Neural progenitor cell (in vitro differentiated cells): ENCODE measurements around the gene AP2A2.

Source experiments
- CTCF ChIP-seq: fragments of 200-600 bp; sonication (generic); IDR thresholded peaks from 2 replicates; pipeline ENCODE4 v1.5.1; 2017; ENCODE audit warnings: antibody characterized with exemption, mild to moderate bottlenecking
- EZH2 ChIP-seq: fragments of 200-600 bp; sonication (generic); IDR thresholded peaks from 2 replicates; pipeline ENCODE4 v1.6.1; 2017; ENCODE audit warnings: antibody characterized with exemption, mild to moderate bottlenecking, moderate library complexity
- EZH2phosphoT487 ChIP-seq: fragments of 200-600 bp; sonication (generic); IDR thresholded peaks from 2 replicates; pipeline ENCODE4 v1.6.1; 2017; ENCODE audit warnings: antibody characterized with exemption

DNA sequence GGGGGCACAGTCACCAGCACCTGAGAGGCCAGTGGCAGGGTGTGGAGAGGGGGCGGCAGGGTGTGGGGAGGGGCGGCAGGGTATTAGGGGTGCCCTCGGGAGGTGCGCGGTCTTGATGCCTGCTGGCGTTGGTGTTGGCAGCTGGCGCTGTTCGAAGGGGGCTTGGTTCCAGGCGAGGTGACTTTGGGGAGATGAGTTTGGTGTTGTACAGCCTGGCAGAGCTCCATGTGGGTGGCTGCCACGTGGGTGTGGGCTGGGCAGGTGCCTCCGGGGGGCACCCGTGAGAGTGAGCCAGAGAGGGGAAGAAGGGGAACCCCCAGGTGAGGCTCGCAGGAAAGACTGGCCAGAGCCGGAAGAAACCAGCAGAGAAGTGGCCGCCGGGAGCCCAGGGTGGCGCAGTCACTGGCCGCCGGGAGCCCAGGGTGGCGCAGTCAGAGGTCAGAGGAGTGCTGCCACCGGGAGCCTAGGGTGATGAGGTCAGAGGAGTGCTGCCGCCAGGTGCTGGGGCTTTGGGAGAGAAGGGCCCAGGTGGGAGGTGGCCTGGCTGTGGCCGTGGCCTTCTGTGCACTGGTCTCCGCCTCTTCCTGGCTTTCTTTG is 66.1 kb downstream of the AP2A2 start:
- TF ChIP-seq CTCF (no peak), EZH2phosphoT487 (no peak), EZH2 (no peak)
